ENCODE results near the gene ANKRD50. TPM values are rescaled to one million over a fixed set of nuclear protein-coding genes. Genes with fewer than 3 reads are reported as not detected.
A peak's percentile ranks its signal among the peaks of the same experiment; 100 is the strongest.

The ANKRD50 gene
- total and polyA plus RNA-seq, 9 of the 15 experiments (the other 6 are each of a cell fraction or from before 2014, with no cell fraction given), result 2.0 to 8.0 (median 6.2) TPM

- TF ChIP-seq E2F8 (IDR thresholded peaks at IDR 0.05; ENCODE audit: low read depth, partially characterized antibody) (no peak), TRIM24 (IDR thresholded peaks at IDR 0.05) (no peak), ZNF77 (CRISPR knock-in tag; IDR thresholded peaks at IDR 0.05) (no peak), CREB1 (IDR thresholded peaks at IDR 0.05) (peak; percentile 28), CREB1 (CRISPR knock-in tag; IDR thresholded peaks at IDR 0.05) (peak; percentile 68), POLR2A (conservative IDR thresholded peaks at IDR 0.05) (peak; percentile 89), CBX5 (IDR thresholded peaks at IDR 0.05; ENCODE audit: borderline replicate concordance, low read depth) (no peak), DDX20 (tag; IDR thresholded peaks at IDR 0.05; ENCODE audit: low read depth) (no peak), HMG20B (CRISPR knock-in tag; IDR thresholded peaks at IDR 0.05) (no peak), MAX (CRISPR knock-in tag; IDR thresholded peaks at IDR 0.05) (no peak), RAD51 (IDR thresholded peaks at IDR 0.05; ENCODE audit: borderline replicate concordance, low read depth) (no peak), ARNT (IDR thresholded peaks at IDR 0.05) (no peak), KLF13 (tag; IDR thresholded peaks at IDR 0.05; ENCODE audit: borderline replicate concordance, low read depth) (no peak), BCOR (IDR thresholded peaks at IDR 0.05) (no peak), SNRNP70 (optimal IDR thresholded peaks at IDR 0.05; ENCODE audit: low read depth, low read length) (no peak), C11orf30 (IDR thresholded peaks at IDR 0.05; ENCODE audit: low read depth) (no peak), USF1 (CRISPR knock-in tag; IDR thresholded peaks at IDR 0.05) (no peak), RBM39 (optimal IDR thresholded peaks at IDR 0.05; ENCODE audit: low read depth, low read length) (no peak), NR3C1 (CRISPR knock-in tag; IDR thresholded peaks at IDR 0.05) (no peak), ELF4 (CRISPR knock-in tag; IDR thresholded peaks at IDR 0.05) (no peak), ZNF780A (CRISPR knock-in tag; IDR thresholded peaks at IDR 0.05) (no peak), SIX5 (IDR thresholded peaks at IDR 0.05; ENCODE audit: borderline replicate concordance in 1 of 2, insufficient read depth in 1 of 2, low read depth in 1 of 2, low read length in 2 of 2) (no peak), CAMTA2 (CRISPR knock-in tag; conservative IDR thresholded peaks at IDR 0.05) (no peak), BRD4 (IDR thresholded peaks at IDR 0.05) (no peak)
- TF ChIP-seq, protein P1, sequence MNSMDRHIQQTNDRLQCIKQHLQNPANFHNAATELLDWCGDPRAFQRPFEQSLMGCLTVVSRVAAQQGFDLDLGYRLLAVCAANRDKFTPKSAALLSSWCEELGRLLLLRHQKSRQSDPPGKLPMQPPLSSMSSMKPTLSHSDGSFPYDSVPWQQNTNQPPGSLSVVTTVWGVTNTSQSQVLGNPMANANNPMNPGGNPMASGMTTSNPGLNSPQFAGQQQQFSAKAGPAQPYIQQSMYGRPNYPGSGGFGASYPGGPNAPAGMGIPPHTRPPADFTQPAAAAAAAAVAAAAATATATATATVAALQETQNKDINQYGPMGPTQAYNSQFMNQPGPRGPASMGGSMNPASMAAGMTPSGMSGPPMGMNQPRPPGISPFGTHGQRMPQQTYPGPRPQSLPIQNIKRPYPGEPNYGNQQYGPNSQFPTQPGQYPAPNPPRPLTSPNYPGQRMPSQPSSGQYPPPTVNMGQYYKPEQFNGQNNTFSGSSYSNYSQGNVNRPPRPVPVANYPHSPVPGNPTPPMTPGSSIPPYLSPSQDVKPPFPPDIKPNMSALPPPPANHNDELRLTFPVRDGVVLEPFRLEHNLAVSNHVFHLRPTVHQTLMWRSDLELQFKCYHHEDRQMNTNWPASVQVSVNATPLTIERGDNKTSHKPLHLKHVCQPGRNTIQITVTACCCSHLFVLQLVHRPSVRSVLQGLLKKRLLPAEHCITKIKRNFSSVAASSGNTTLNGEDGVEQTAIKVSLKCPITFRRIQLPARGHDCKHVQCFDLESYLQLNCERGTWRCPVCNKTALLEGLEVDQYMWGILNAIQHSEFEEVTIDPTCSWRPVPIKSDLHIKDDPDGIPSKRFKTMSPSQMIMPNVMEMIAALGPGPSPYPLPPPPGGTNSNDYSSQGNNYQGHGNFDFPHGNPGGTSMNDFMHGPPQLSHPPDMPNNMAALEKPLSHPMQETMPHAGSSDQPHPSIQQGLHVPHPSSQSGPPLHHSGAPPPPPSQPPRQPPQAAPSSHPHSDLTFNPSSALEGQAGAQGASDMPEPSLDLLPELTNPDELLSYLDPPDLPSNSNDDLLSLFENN (IDR thresholded peaks at IDR 0.05; ENCODE audit: low read depth in 2 of 2, low read length in 2 of 2), result no peak
Observed at GRCh38 chr4:124712372-124713184, at the start of gene ANKRD50 (continued).
